OCI-LY1 (cell line): ENCODE measurements around the gene GCLC.

Source experiments
- H2AFZ ChIP-seq: fragments of 200-600 bp; sonication (generic), shearing (Covaris generic); 2 replicates; pipeline ENCODE4 v1.6.0; 2014; ENCODE audit warnings: antibody characterized with exemption, mild to moderate bottlenecking, low read length
- H3F3A ChIP-seq: fragments of 200-600 bp; sonication (generic), shearing (Covaris generic); 2 replicates; pipeline ENCODE4 v1.6.0; 2014; ENCODE audit warnings: mild to moderate bottlenecking, antibody characterized with exemption, low read length, moderate library complexity; ENCODE audit not compliant: insufficient read depth
- H3K27ac ChIP-seq: fragments of 200-600 bp; sonication (generic); 2 replicates; pipeline ENCODE4 v1.5.1; 2014; ENCODE audit warnings: low read length, mixed run types, mild to moderate bottlenecking, low read depth; ENCODE audit not compliant: poor library complexity, severe bottlenecking
- H3K27me3 ChIP-seq: fragments of 200-600 bp; sonication (generic); 2 replicates; pipeline ENCODE4 v1.6.0; 2014; ENCODE audit warnings: antibody characterized with exemption, mild to moderate bottlenecking, low read length, moderate library complexity; ENCODE audit not compliant: insufficient read depth
- H3K36me3 ChIP-seq: fragments of 200-600 bp; sonication (generic); 2 replicates; pipeline ENCODE4 v1.6.1; 2014; ENCODE audit warnings: mild to moderate bottlenecking, antibody characterized with exemption, low read length, moderate library complexity, mixed read lengths; ENCODE audit not compliant: insufficient read depth
- H3K4me1 ChIP-seq: fragments of 200-600 bp; sonication (generic); 2 replicates; pipeline ENCODE4 v1.5.1; 2014; ENCODE audit warnings: mild to moderate bottlenecking, low read length, moderate library complexity; ENCODE audit not compliant: insufficient read depth, severe bottlenecking
- H3K4me2 ChIP-seq: fragments of 200-600 bp; sonication (generic), shearing (Covaris generic); 2 replicates; pipeline ENCODE4 v1.6.1; 2014; ENCODE audit warnings: low read length
- H3K4me3 ChIP-seq: fragments of 200-600 bp; sonication (generic); 2 replicates; pipeline ENCODE4 v1.5.1; 2014; ENCODE audit warnings: low read length, low read depth, mild to moderate bottlenecking, mixed read lengths; ENCODE audit not compliant: poor library complexity, severe bottlenecking
- H3K79me2 ChIP-seq: fragments of 200-600 bp; shearing (Covaris generic); 2 replicates; pipeline ENCODE4 v1.6.1; 2016; ENCODE audit warnings: mixed run types, low read length, mixed read lengths; ENCODE audit not compliant: insufficient read depth
- H3K9ac ChIP-seq: fragments of 200-600 bp; sonication (generic), shearing (Covaris generic); 2 replicates; pipeline ENCODE4 v1.6.1; 2014; ENCODE audit warnings: mild to moderate bottlenecking, low read length, mixed read lengths
- H3K9me2 ChIP-seq: fragments of 200-600 bp; sonication (generic), shearing (Covaris generic); 2 replicates; pipeline ENCODE4 v1.6.1; 2014; ENCODE audit warnings: low read depth, mild to moderate bottlenecking, low read length, mixed read lengths
- H3K9me3 ChIP-seq: fragments of 200-600 bp; shearing (Covaris generic); 2 replicates; pipeline ENCODE4 v1.6.1; 2014; ENCODE audit warnings: low read length, mixed read lengths
- H4K20me1 ChIP-seq: fragments of 200-600 bp; sonication (generic), shearing (Covaris generic); 2 replicates; pipeline ENCODE4 v1.6.0; 2016; ENCODE audit warnings: mild to moderate bottlenecking, low read length; ENCODE audit not compliant: insufficient read depth
- EZH2 ChIP-seq: fragments of 200-600 bp; sonication (generic), shearing (Covaris generic); IDR thresholded peaks from 2 replicates; pipeline ENCODE4 v1.8.0; 2017; ENCODE audit warnings: borderline replicate concordance, mixed run types, mild to moderate bottlenecking, antibody characterized with exemption, low read length, moderate library complexity, mixed read lengths
- TF ChIP-seq, protein P1 (sequence below): fragments of 200-600 bp; sonication (generic), shearing (Covaris generic); IDR thresholded peaks from 2 replicates; pipeline ENCODE4 v1.5.1; 2017; ENCODE audit warnings: mild to moderate bottlenecking, antibody characterized with exemption, low read length, moderate library complexity, mixed read lengths

Gene GCLC

DNA sequence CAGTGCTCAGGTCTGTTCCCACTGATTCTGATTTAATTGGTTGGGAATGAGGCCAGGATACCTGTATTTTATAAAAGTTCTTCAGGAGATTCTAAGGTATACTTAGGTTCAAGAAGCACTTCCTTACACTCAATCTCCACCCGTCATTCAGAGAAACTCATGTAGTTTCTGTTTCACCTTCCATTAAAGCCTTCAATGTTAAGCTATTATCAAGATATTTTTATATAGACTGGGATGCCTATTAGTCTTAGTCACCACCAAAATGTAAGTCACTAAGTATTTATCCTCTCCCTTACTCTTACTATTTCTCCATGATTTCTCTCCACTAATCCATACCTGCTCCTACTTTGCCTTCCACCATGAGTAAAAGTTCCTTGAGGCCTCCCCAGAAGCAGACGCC, 38.1 kb upstream of the GCLC start:
- Histone ChIP-seq H3K4me1 (peaks cover 45% of the 10 kb centered on the region), H3F3A (no peaks in the 10 kb centered on the region), H3K79me2 (no peaks in the 10 kb centered on the region), H3K27ac (no peak overlapping the region), H3K4me2 (no peak overlapping the region), H3K4me3 (no peak overlapping the region), H3K27me3 (no peaks in the 10 kb centered on the region), H3K9me2 (no peaks in the 10 kb centered on the region), H4K20me1 (no peaks in the 10 kb centered on the region), H3K36me3 (no peaks in the 10 kb centered on the region), H3K9me3 (no peaks in the 10 kb centered on the region), H3K9ac (no peak overlapping the region), H2AFZ (no peak overlapping the region)
- TF ChIP-seq EZH2 = no peak
- TF ChIP-seq, protein P1, sequence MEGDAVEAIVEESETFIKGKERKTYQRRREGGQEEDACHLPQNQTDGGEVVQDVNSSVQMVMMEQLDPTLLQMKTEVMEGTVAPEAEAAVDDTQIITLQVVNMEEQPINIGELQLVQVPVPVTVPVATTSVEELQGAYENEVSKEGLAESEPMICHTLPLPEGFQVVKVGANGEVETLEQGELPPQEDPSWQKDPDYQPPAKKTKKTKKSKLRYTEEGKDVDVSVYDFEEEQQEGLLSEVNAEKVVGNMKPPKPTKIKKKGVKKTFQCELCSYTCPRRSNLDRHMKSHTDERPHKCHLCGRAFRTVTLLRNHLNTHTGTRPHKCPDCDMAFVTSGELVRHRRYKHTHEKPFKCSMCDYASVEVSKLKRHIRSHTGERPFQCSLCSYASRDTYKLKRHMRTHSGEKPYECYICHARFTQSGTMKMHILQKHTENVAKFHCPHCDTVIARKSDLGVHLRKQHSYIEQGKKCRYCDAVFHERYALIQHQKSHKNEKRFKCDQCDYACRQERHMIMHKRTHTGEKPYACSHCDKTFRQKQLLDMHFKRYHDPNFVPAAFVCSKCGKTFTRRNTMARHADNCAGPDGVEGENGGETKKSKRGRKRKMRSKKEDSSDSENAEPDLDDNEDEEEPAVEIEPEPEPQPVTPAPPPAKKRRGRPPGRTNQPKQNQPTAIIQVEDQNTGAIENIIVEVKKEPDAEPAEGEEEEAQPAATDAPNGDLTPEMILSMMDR = no peak

DNA sequence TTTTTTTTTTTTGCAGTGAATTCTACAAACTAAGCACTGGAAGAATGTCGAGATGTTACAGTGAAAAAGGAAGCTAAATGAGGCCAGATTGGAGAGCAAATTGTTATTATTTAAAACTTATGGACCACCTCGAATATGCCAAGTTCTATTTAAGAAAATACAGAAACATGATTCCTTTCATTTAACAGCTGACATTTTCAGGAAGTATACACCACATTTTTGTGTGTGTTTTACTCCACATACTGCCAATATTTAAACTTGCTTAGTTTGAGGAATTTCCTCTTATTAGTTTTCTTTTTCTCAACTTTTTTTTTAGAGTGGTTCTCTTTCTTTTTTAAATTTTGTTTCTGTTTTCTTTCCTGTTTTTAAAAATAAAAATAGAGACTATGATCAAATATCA, 37.0 kb upstream of the GCLC start:
- no peaks in the 10 kb centered on the region for H3K27me3 ChIP-seq
- H3K79me2 ChIP-seq = no peaks in the 10 kb centered on the region
- no peaks in the 10 kb centered on the region for H3F3A ChIP-seq
- no peaks in the 10 kb centered on the region for H3K36me3 ChIP-seq
- H3K4me2 ChIP-seq = no peak overlapping the region
- no peaks in the 10 kb centered on the region for H3K9me2 ChIP-seq
- no peaks in the 10 kb centered on the region for H4K20me1 ChIP-seq
- TF ChIP-seq EZH2 = no peak
- TF ChIP-seq, protein P1 = no peak
- H3K9me3 ChIP-seq = no peaks in the 10 kb centered on the region
- no peak overlapping the region for H3K9ac ChIP-seq
- H2AFZ ChIP-seq = no peak overlapping the region
- no peak overlapping the region for H3K4me3 ChIP-seq
- no peak overlapping the region for H3K27ac ChIP-seq
- H3K4me1 ChIP-seq = peaks cover 37% of the 10 kb centered on the region

DNA sequence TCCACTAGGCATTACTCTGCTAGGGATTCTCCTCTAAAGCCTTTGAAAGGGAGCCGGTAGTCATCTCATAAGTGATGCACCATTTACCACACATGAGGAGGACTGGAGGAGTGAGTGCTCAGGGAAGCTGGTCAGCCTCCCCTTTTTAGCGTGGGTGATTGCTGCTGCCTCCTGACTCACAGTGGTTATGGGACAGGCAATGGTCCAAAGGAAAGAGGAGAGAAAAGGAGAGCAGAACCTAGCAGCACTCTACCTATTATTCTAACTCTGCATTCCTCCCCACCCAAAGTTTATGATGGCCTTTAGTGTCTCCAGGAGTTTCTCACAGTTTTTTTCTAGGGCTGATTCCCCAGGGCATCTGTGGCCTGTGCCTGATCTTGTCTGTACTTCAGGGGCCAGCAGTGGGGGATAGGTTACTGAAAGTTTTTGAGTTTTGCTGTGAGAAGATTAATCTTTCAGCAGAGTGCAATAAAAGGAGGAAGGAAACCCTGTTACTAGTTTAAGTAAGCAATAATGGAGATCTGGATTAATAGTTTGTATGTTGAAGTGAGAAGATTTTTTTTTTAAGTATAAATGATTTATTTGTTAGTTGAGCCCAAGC, 36.4 kb upstream of the GCLC start:
- no peak for TF ChIP-seq EZH2
- TF ChIP-seq, protein P1 = no peak
- no peak overlapping the region for H3K4me3 ChIP-seq
- H3K27me3 ChIP-seq = no peaks in the 10 kb centered on the region
- no peak overlapping the region for H2AFZ ChIP-seq
- peak overlapping the region; percentile 3 for H3K27ac ChIP-seq
- no peaks in the 10 kb centered on the region for H3K9me2 ChIP-seq
- no peak overlapping the region for H3K9ac ChIP-seq
- no peaks in the 10 kb centered on the region for H3K36me3 ChIP-seq
- H3K79me2 ChIP-seq = no peaks in the 10 kb centered on the region
- no peaks in the 10 kb centered on the region for H3F3A ChIP-seq
- H4K20me1 ChIP-seq = no peaks in the 10 kb centered on the region
- H3K4me1 ChIP-seq = peaks cover 37% of the 10 kb centered on the region
- H3K4me2 ChIP-seq = no peak overlapping the region
- H3K9me3 ChIP-seq = no peaks in the 10 kb centered on the region
